A673 (cell line): ENCODE data around the gene FSTL1.

Experiments used
- EZH2 ChIP-seq: fragments of 200-600 bp; sonication (generic); IDR thresholded peaks from 2 replicates; pipeline ENCODE4 v1.6.1; 2017; ENCODE audit warnings: borderline replicate concordance, low read depth, mild to moderate bottlenecking, mixed read lengths, antibody characterized with exemption, low read length; ENCODE audit not compliant: poor library complexity, severe bottlenecking
- TF ChIP-seq, protein P1 (sequence below): fragments of 300-800, 200-600 bp; sonication (generic); conservative IDR thresholded peaks from 2 replicates; pipeline ENCODE4 v1.5.1; 2017; ENCODE audit warnings: low read depth, mild to moderate bottlenecking, antibody characterized with exemption, low read length, moderate library complexity, mixed read lengths

DNA sequence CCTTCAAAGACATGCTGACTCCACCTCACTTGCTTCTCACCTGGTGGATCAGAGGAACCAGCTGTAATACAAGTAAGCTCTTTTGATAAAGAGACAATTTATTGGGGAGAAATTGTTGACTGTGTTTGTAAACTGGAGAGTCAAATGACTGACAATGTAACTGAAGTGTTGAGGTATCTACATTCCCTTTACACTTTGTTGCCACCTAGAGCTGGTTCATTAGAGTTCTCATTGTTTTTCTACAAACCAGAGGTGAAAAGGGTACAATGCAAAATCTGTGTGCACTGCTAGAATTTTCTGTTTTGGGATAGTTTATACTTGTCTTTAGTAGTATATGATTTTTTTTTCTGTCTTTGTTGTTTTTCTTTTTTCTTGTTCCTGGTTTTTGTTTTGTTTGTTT, 93.0 kb downstream of the FSTL1 start:
- TF ChIP-seq, protein P1, sequence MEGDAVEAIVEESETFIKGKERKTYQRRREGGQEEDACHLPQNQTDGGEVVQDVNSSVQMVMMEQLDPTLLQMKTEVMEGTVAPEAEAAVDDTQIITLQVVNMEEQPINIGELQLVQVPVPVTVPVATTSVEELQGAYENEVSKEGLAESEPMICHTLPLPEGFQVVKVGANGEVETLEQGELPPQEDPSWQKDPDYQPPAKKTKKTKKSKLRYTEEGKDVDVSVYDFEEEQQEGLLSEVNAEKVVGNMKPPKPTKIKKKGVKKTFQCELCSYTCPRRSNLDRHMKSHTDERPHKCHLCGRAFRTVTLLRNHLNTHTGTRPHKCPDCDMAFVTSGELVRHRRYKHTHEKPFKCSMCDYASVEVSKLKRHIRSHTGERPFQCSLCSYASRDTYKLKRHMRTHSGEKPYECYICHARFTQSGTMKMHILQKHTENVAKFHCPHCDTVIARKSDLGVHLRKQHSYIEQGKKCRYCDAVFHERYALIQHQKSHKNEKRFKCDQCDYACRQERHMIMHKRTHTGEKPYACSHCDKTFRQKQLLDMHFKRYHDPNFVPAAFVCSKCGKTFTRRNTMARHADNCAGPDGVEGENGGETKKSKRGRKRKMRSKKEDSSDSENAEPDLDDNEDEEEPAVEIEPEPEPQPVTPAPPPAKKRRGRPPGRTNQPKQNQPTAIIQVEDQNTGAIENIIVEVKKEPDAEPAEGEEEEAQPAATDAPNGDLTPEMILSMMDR: no peak
- TF ChIP-seq EZH2: no peak
